ENCODE data around the gene ACVRL1. TPM values are rescaled to one million over a fixed set of nuclear protein-coding genes. Genes with fewer than 3 reads are reported as not detected.

ACVRL1 gene
- total and polyA plus RNA-seq, 10 of the 15 experiments (the other 5 are each of a cell fraction or from before 2014, with no cell fraction given) = not detected

- ChIA-PET CTCF (interaction anchor here (0.7 kb wide), 1 partner anchor 326 kb away, joined by 3 read pairs; no protein-coding TSS in a partner anchor), POLR2A (no interaction called here), RAD21 (ENCODE audit: unreplicated experiment) (no interaction called here), SMC1A (ENCODE audit: uncharacterized antibody, unreplicated experiment) (no interaction called here)
- Histone ChIP-seq H3K4me1 (ENCODE audit: control insufficient read depth, insufficient read depth, low read length) (no peaks in the 10 kb centered on the region), H3K36me3 (ENCODE audit: control insufficient read depth in 2 of 2, insufficient read depth in 2 of 2, low read length in 1 of 2) (no peaks in the 10 kb centered on the region), H3K4me2 (ENCODE audit: control insufficient read depth, insufficient read depth) (no peak overlapping the region), H3K27ac (ENCODE audit: control insufficient read depth, insufficient read depth) (no peak overlapping the region), H3K9me3 (replicated peaks; ENCODE audit: control insufficient read depth, insufficient read depth, low read length) (no peaks in the 10 kb centered on the region), H4K20me1 (ENCODE audit: control insufficient read depth, insufficient read depth) (no peaks in the 10 kb centered on the region), H3K79me2 (ENCODE audit: control insufficient read depth, insufficient read depth, low read length) (no peaks in the 10 kb centered on the region), H3K9ac (ENCODE audit: control insufficient read depth, insufficient read depth, low read length) (no peak overlapping the region), H2AFZ (ENCODE audit: control insufficient read depth, low read depth, low read length) (no peak overlapping the region), H3K4me3 (no peak overlapping the region), H3K27me3 (replicated peaks in 1 of 2; ENCODE audit: control insufficient read depth in 2 of 2, insufficient read depth in 2 of 2, low read length in 1 of 2) (peaks cover 20% of the 10 kb centered on the region in 2 experiments)
- BruUV-seq (replicated peaks) = no TSS peak
- FAIRE-seq (no peak), DNase-seq (ENCODE audit: low read depth, low spot score) (no peak), ATAC-seq (no peak)
- TF ChIP-seq SIN3A (IDR thresholded peaks at IDR 0.05; ENCODE audit: low read depth, low read length) (no peak), YY1 (IDR thresholded peaks at IDR 0.05; ENCODE audit: low read depth, low read length) (no peak), POLR2AphosphoS5 (IDR thresholded peaks at IDR 0.05; ENCODE audit: low read length) (no peak), EED (IDR thresholded peaks at IDR 0.05; ENCODE audit: low read depth) (no peak), EZH2 (IDR thresholded peaks at IDR 0.05; ENCODE audit: borderline replicate concordance, control insufficient read depth, low read depth, low read length) (no peak), YBX1 (IDR thresholded peaks at IDR 0.05) (no peak)
- intact Hi-C loops (cut with micrococcal nuclease; ENCODE audit: unreplicated experiment) (no loop called here), in situ Hi-C loops (cut with MboI) (no loop called here)
These were observed 39.9 kb upstream of the ACVRL1 start for GRCh38 chr12:51867371-51867770.

DNA sequence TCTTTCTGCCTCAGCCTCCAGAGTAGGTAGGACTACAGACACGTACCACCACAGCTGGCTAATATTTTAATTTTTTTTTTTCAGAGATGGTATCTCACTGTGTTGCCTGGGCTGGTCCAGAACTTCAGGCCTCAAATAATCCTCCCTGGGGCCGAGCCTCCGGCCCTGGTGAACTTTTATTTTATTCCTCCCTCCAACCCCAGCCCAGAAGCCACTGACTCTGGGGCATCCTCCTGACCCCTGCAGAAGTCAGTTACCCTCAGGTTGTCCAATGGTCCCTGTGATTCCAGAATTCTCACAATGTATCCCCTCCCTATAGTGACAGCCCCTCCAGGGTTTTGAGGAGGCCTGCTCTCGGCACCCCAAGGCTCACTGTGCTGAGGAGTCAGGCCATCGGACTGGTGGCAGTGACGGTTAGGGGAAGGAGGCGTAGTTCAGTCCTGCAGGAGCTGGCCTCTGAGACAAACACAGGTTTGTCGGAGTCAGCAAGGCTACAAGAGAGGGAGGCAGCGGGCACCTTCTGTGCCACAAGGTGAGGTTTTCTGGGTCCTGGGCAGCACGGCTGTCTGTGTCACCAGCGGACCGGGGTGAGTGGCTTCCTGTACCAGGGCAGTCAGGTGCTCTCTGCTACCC is 39.4 kb upstream of the ACVRL1 start:
- intact Hi-C loops (cut with micrococcal nuclease; ENCODE audit: unreplicated experiment) (no loop called here), in situ Hi-C loops (cut with MboI) (no loop called here)
- ChIA-PET RAD21 (ENCODE audit: unreplicated experiment) (no interaction called here), CTCF (no interaction called here), POLR2A (no interaction called here), SMC1A (ENCODE audit: uncharacterized antibody, unreplicated experiment) (no interaction called here)
- 29% methylated on average over 12 of the region's 12 CpGs for WGBS (ENCODE audit: insufficient coverage, insufficient replicate concordance, low lambda C conversion rate, missing lambda C conversion rate)
- FAIRE-seq = no peak
- DNase-seq (ENCODE audit: low read depth, low spot score) = no peak
- BruUV-seq (replicated peaks) = no TSS peak
- H4K20me1 ChIP-seq (ENCODE audit: control insufficient read depth, insufficient read depth) = no peaks in the 10 kb centered on the region
- ATAC-seq = no peak
- no peak overlapping the region for H3K9ac ChIP-seq (ENCODE audit: control insufficient read depth, insufficient read depth, low read length)
- H3K27me3 ChIP-seq (replicated peaks in 1 of 2; ENCODE audit: control insufficient read depth in 2 of 2, insufficient read depth in 2 of 2, low read length in 1 of 2) = peaks cover 19% of the 10 kb centered on the region in 2 experiments
- TF ChIP-seq RBBP5 (conservative IDR thresholded peaks at IDR 0.05) = no peak
- no peaks in the 10 kb centered on the region for H3K4me1 ChIP-seq (ENCODE audit: control insufficient read depth, insufficient read depth, low read length)
- H2AFZ ChIP-seq (ENCODE audit: control insufficient read depth, low read depth, low read length) = no peak overlapping the region
- no peaks in the 10 kb centered on the region for H3K36me3 ChIP-seq (ENCODE audit: control insufficient read depth in 2 of 2, insufficient read depth in 2 of 2, low read length in 1 of 2)
- H3K4me3 ChIP-seq = no peak overlapping the region
- H3K27ac ChIP-seq (ENCODE audit: control insufficient read depth, insufficient read depth) = no peak overlapping the region
- no peak overlapping the region for H3K4me2 ChIP-seq (ENCODE audit: control insufficient read depth, insufficient read depth)
- no peaks in the 10 kb centered on the region for H3K9me3 ChIP-seq (replicated peaks; ENCODE audit: control insufficient read depth, insufficient read depth, low read length)
- no peaks in the 10 kb centered on the region for H3K79me2 ChIP-seq (ENCODE audit: control insufficient read depth, insufficient read depth, low read length)

Measured in GM12878 (cell line).